ENCODE measurements around the gene C6orf136.

The C6orf136 gene

GRCh38 chr6:30686009-30686907 lies 39.3 kb downstream of the C6orf136 start, which contains the start of gene PPP1R18:
Gene PPP1R18 (minus strand): TSS chr6:30686645. CDS start chr6:30686018, 627 bp downstream.
- DNase-seq (ENCODE audit: low read depth): peak; percentile 78

GRCh38 chr6:30686908-30687658 lies 40.1 kb downstream of the C6orf136 start:
- DNase-seq (ENCODE audit: low read depth): peak; percentile 73

GRCh38 chr6:30687659-30688431 lies 40.9 kb downstream of the C6orf136 start:
- no peak for DNase-seq (ENCODE audit: low read depth)

- DNase-seq (ENCODE audit: low read depth): no peak
Observed at GRCh38 chr6:30688569-30688968, 41.6 kb downstream of the C6orf136 start.

- DNase-seq (ENCODE audit: low read depth): no peak
Observed at GRCh38 chr6:30689022-30689865, 42.3 kb downstream of the C6orf136 start.

GRCh38 chr6:30689985-30690384 lies 43.1 kb downstream of the C6orf136 start:
- no peak for DNase-seq (ENCODE audit: low read depth)

GRCh38 chr6:30690403-30691207 lies 43.7 kb downstream of the C6orf136 start, which contains the start of gene NRM:
Gene NRM (minus strand): TSS chr6:30690984. CDS start chr6:30690974, 10 bp downstream.
- DNase-seq (ENCODE audit: low read depth): peak; percentile 47

GRCh38 chr6:30691208-30691847 lies 44.4 kb downstream of the C6orf136 start:
- DNase-seq (ENCODE audit: low read depth): no peak

- no peak for DNase-seq (ENCODE audit: low read depth)
Observed at GRCh38 chr6:30696432-30696831, 49.5 kb downstream of the C6orf136 start.

- no peak for DNase-seq (ENCODE audit: low read depth)
Observed at GRCh38 chr6:30700340-30700739, 53.4 kb downstream of the C6orf136 start.
